GM08714 (cell line): ENCODE data around the gene DTX2.
"Not testable (repeated sequence)": the region's sequence is repeated elsewhere in the genome, so short reads cannot be mapped to it uniquely, and the experiment has no call there.

Experiments used
- H3K4me3 ChIP-seq: fragments of 200-500 bp; sonication (Bioruptor generic); 2 replicates; pipeline ENCODE4 v1.5.1; 2014; ENCODE audit warnings: mild to moderate bottlenecking, low read length, inconsistent platforms
- ZNF274 ChIP-seq: IDR thresholded peaks from 2 replicates; pipeline ENCODE4 v1.6.1; 2012; ENCODE audit warnings: mild to moderate bottlenecking, low read depth, low read length

DTX2 gene

DNA sequence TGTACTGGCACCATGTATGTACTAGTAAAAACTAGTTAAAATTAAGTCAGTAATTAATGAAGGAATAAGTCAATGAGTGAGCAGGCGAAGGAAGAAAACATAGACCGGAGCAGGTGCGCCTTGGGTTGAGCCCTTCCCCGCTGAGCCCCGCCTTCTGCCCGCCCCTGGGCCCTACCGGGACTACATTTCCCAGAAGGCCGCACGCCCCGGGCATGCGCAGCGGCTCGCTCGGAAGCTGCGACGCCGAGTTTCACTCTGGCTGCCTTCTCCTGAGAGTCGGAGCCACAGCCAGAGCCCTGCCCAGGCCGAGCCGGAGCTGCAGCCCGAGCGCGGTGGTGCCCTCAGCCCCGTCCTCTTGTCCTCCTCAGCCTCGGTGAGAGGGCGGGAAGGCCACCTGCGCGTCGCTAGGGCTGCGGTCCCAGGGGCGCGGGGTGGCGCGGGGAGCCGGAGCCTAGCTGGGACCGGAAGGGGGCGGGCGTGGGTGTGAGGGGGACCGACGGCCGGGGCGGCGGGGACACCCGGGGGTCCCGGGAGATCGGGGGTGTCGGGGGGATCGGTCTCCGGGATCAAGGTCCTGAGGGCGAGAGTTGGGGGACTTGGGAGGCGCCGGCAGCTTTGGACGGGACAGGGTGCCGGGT lies at the start of gene DTX2:
Gene DTX2, plus strand, starts transcription at position 246 of the 638 bp plus-strand sequence. CDS start 18,801 bp downstream, outside the sequence.
- peak within 1 kb of the TSS; percentile 53; the same call in 1 of the 2 replicates for H3K4me3 ChIP-seq

DNA sequence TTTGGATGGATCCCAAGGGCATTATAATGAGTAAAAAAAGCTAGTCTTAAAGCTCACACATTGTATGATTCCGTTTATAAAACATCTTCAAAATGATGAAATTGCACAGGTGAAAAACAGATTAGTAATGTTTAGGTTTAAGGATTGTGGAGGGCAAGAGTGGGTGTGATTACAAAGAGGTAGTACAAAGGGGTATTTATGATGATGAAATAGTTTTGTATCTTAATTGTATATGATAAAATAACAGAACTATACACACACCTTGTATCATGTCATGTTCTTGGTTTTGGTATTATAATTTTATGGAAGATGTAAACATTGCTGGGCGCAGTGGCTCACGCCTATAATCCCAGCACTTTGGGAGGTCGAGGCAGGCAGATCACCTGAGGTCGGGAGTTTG lies 49.3 kb upstream of the DTX2 start:
- no peak overlapping the region for H3K4me3 ChIP-seq
- TF ChIP-seq ZNF274 = no peak

DNA sequence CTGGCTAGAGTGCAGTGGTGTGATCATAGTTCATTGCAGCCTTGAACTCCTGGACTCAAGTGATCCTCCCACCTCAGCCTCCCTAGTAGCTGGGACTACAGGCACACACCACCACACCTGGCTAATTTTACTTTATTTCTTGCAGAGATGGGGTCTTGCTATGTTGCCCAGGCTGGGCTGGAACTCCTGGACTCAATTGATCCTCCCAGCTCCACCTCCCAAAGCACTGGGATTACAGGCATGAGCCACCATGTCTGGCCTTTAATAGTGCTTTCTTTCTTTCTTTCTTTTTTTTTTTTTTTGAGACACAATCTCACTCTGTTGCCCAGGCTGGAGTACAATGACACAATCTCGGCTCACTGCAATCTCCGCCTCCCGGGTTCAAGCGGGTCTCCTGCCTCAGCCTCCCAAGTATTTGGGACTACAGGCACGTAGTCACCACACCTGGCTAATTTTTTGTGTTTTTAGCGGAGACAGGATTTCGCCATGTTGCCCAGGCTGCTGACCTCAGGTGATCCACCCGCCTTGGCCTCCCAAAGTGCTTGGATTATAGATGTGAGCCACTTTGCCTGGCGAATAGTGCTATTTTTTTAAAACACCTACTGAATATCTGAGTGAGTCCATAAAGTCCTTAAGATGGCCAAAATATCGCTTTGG lies 43.7 kb upstream of the DTX2 start:
- H3K4me3 ChIP-seq = not testable (repeated sequence)

DNA sequence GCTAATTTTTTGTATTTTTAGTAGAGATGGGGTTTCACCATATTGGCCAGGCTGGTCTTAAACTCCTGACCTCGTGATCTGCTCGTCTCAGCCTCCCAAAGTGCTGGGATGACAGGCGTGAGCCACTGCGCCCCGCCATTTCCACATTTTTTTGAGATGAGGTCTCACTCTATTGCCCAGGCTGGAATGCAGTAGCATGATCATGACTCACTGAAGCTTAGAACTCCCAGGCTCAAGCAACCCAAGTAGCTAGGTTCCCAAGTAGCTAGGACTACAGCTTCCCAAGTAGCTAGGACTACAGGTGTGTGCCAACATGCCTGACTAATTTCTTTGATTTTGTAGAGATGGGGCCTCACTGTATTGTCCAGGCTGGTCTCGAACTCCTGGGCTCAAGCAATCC lies 40.4 kb upstream of the DTX2 start:
- not testable (repeated sequence) for H3K4me3 ChIP-seq

DNA sequence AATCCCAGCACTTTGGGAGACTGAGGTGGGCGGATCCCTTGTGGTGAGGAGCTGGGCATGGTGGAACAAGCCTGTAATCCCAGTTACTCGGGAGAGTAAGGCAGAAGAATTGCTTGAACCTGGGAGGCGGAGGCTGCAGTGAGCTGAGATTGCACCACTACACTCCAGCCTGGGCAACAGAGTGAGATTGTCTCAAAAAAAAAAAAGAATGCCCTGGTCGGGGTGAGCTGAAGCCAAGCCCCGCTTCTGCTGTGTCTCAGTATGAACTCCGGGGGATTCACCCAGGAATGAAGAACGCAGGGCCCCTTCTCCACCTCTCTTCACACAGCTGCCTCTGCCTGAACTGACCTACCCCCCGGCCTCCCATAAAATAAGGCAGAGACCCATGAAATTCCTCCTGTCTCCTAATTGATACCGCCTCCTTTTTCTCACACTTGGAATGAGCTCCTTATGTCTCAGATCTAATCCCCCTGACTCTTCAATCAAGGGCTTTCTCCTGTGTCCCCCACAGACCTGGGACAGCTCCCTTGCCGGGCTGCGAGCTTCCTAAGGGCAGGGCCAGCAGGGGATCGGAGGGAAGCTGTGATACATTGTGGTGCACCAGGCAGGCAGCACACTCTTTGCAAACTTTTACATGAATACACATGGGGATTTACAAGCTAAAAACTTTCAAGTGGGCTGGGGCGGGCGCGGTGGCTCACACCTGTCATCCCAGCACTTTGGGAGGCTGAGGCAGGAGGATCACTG lies 37.7 kb upstream of the DTX2 start:
- TF ChIP-seq ZNF274 = no peak
- no peak overlapping the region for H3K4me3 ChIP-seq

DNA sequence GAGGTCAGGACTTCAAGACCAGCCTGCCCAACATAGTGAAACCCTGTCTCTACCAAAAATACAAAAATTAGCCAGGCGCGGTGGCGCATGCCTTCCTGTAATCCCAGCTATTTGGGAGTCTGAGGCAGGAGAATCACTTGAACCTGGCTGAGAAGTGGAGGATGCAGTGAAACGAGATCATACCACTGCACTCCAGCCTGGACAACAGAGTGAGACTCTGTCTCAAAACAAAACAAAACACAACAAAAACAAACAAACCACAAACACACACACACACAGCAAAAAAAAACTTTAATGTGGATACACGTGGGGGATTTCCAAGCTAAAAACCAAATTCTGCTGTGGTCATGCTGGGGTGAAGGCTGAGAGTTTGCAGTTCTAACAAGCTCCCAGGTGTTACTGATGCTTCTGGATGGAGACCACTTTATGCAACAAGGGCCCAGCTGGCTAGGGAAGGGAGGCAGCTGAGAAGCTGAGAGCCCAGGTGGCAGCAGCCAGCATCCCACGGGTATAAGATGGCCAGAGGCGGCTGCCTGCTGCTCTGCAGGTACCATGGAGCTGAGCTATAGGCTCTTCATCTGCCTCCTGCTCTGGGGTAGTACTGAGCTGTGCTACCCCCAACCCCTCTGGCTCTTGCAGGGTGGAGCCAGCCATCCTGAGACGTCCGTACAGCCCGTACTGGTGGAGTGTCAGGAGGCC lies 36.9 kb upstream of the DTX2 start, which contains the start of gene ZP3:
Gene ZP3, plus strand, starts transcription at position 538 of the 699 bp plus-strand sequence. Its CDS starts 15 bp downstream, at position 553.
- no peak for TF ChIP-seq ZNF274
- H3K4me3 ChIP-seq = no peak within 1 kb of the TSS

DNA sequence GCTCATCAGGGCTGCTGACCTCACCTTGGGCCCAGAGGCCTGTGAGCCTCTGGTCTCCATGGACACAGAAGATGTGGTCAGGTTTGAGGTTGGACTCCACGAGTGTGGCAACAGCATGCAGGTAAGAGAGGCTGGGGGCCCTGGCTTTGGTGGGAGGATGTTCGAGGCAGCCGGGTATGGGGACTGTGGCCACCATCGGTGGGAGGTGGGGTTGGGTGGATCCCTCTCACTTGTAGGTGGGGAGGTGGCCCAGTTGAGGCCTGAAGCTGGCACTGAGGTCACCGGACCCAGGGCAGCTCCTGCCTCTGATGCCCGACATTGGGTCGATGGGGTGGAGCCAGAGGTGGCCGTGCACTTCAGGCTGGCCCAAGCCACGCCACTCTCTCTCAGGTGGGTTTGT lies 36.4 kb upstream of the DTX2 start:
- H3K4me3 ChIP-seq = no peak overlapping the region
- no peak for TF ChIP-seq ZNF274

- not testable (repeated sequence) for H3K4me3 ChIP-seq
Observed at GRCh38 chr7:76425558-76425957, 36.0 kb upstream of the DTX2 start.

DNA sequence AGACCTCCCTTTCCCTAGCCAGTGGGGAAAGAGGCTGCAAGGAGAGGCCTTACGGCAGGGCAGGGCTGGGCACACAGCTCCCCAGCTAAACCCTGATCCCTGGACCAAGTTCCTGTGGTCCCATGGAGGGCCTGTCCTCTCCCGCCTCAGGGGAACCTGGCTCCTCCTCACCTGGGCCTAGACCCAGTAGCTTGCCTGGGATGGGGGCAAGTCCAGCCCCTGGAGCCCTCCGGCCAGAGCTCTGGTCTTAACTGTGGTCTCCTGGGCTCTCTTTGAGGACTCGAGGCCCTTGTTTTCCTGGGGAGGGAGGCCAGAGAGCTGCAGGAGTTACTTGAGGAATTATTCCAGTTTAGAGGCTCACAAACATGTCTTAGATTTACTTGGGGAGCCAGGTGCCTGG lies 35.3 kb upstream of the DTX2 start:
- TF ChIP-seq ZNF274 = no peak

GRCh38 chr7:76427635-76428034 lies 33.9 kb upstream of the DTX2 start:
- H3K4me3 ChIP-seq = no peak overlapping the region
- TF ChIP-seq ZNF274 = no peak

More for the DNA sequence above, 35.3 kb upstream of the DTX2 start:
- no peak overlapping the region for H3K4me3 ChIP-seq

DNA sequence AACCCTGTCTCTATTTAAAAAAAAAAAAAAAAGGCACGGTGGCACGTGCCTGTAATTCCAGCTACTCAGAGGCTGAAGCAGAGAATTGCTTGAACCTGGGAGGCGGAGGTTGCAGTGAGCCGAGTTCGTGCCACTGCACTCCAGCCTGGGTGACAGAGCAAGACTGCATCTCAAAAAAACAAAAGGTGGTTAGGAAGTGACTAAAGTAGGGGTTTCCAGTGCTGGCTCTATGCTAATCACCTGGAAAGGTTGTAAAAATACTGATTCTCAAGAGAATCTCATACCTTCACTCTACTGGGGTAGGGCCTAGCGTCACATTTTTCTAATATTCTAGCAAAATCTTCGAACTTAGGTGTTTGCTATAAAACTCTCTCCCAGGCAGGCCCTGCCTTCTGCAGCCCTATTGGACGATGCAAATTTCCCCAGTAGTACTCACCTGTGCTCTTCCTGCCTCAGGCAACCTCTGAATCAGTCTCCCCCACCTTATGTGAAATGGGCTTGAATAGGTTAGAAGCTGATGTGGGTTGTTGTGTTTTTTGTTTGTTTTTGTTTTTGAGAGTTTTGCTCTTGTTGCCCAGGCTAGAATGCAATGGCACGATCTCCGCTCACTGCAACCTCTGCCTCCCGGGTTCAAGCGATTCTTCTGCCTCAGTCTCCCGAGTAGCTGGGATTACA lies 33.2 kb upstream of the DTX2 start:
- no peak for TF ChIP-seq ZNF274
- no peak overlapping the region for H3K4me3 ChIP-seq

DNA sequence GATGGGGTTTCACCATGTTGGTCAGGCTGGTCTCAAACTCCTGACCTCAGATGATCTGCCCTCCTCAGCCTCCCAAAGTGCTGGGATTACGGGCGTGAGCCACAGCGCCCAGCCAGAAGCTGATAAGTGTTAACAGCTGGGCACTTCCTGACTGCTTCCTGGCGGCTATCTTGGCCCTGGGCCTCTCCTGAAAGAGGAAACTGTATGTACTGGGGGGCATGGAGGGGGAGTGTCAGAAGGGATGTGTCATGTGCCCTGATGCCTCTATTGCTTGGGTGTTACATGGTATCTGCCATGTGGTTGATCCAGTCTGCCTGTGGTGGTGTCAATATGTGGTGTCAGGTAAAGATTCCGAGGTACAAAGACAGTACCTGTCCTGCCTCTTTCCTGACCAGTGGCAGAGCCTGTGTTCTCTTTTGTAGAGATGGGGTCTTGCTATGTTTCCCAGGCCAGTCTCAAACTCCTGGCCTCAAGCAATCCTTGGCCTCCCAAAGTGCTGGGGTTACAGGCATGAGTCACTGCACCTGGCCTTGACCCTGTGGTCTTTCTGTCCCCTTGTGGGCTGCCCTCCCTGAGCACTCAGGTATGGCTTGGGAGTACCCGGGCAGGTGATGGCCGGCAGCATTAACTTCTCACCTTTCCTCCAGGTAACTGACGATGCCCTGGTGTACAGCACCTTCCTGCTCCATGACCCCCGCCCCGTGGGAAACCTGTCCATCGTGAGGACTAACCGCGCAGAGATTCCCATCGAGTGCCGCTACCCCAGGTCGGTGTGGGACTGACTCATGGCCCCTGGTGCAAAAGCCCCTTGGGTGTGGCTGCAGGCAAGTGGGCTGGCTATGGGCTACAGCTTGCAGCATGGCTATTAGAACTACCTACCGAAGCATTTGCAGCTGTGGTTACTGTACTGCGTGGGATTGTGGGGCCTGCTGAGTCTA lies 32.4 kb upstream of the DTX2 start:
- H3K4me3 ChIP-seq = no peak overlapping the region
- TF ChIP-seq ZNF274 = no peak

DNA sequence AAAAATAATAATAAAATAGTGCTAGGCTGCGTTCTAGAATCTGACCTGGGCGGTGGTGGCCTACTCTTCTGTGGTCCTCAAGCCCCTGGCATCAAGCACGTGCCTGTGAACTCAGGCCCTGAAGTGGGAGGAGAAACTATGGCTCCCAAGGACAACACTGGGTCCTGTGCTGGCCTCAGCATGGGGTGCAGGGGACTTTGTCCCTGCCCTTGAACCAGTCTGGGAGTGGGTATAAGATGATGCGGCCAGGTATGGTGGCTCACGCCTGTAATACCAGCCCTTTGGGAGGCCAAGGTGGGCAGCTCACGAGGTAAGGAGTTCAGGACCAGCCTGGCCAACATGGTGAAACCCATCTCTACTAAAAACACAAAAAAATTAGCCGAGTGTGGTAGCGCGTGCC lies 31.3 kb upstream of the DTX2 start:
- no peak for TF ChIP-seq ZNF274
- no peak overlapping the region for H3K4me3 ChIP-seq
